ENCODE data around the gene CELF4. TPM values are rescaled to one million over a fixed set of nuclear protein-coding genes. Genes with fewer than 3 reads are reported as not detected.
A peak's percentile ranks its signal among the peaks of the same experiment; 100 is the strongest.

Gene CELF4
- total RNA-seq: 10 to 100 TPM in 5 of 8 experiments, 1 to 10 TPM in 3; 3.0 to 59.9 (median 38.7) TPM

- H3K4me3 ChIP-seq: peak within 1 kb of the TSS; percentile 58 to 96 (median 63)
- in situ Hi-C loops (cut with MboI; ENCODE audit: low pct_unique_long_range_greater_than_20kb in 2 of 9, low sequenced_read_pairs in 9 of 9, unreplicated experiment in 9 of 9): no loop called here
- H3K4me1 ChIP-seq (replicated peaks in 1 of 2): peaks cover 8 to 24% of the 10 kb centered on the region in 2 donors
- ATAC-seq (replicated peaks in 6 of 8): peak; percentile 26 to 56 (median 31)
- 0 to 7% (median 0%) methylated on average over 1 to 29 of the region's 62 CpGs; no CpG with 5 or more reads in 1 of the 10 experiments for WGBS, 10 experiments
- peak within 1 kb of the TSS; percentile 83 to 93 for H3K27ac ChIP-seq
These were observed at the start of gene CELF4 for GRCh38 chr18:37565101-37565976. CELF4 (minus strand) TSS chr18:37565798.

DNA sequence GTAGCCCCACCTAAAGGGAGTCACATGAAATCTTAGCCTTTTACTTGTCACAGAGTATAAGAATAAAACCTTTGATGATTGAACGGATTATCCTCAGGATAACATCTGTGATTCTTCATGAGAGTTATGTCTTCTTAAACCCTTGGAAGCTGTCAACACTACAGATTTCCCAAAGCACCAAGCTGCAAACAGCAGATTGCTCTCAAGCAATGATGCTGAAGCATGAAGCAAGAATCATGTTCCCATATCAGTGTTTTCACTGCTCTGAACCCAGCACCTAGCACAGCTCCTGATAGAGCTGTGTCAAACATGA, 47.6 kb upstream of the CELF4 start:
- Histone ChIP-seq H3K4me1 (replicated peaks in 1 of 2) (no peaks in the 10 kb centered on the region), H3K27ac (no peak overlapping the region), H3K4me3 (no peak overlapping the region)
- WGBS, 10 experiments: 0 to 100% (median 91%) methylated on average over 1 of the region's 1 CpG; no CpG with 5 or more reads in 5 of the 10 experiments
- in situ Hi-C loops (cut with MboI; ENCODE audit: low pct_unique_long_range_greater_than_20kb in 2 of 9, low sequenced_read_pairs in 9 of 9, unreplicated experiment in 9 of 9): no loop called here
- peak in 1 of 8 experiments; percentile 4 for ATAC-seq (replicated peaks in 6 of 8)

GRCh38 chr18:37612524-37613252, 47.1 kb upstream of the CELF4 start:
- Histone ChIP-seq H3K4me1 (replicated peaks in 1 of 2) (no peaks in the 10 kb centered on the region), H3K4me3 (no peak overlapping the region), H3K27ac (no peak overlapping the region)
- in situ Hi-C loops (cut with MboI; ENCODE audit: low pct_unique_long_range_greater_than_20kb in 2 of 9, low sequenced_read_pairs in 9 of 9, unreplicated experiment in 9 of 9): no loop called here
- 4 to 83% (median 53%) methylated on average over 1 to 3 of the region's 5 CpGs; no CpG with 5 or more reads in 4 of the 10 experiments for WGBS, 10 experiments
- ATAC-seq (replicated peaks in 6 of 8): peak in 2 of 8 experiments; percentile 22 to 59

GRCh38 chr18:37611614-37612279, 46.1 kb upstream of the CELF4 start:
- Histone ChIP-seq H3K27ac (no peak overlapping the region), H3K4me1 (replicated peaks in 1 of 2) (no peaks in the 10 kb centered on the region), H3K4me3 (no peak overlapping the region)
- ATAC-seq (replicated peaks in 6 of 8): peak in 7 of 8 experiments; percentile 37 to 94 (median 65)
- in situ Hi-C loops (cut with MboI; ENCODE audit: low pct_unique_long_range_greater_than_20kb in 2 of 9, low sequenced_read_pairs in 9 of 9, unreplicated experiment in 9 of 9): no loop called here
- 5 to 100% (median 80%) methylated on average over 1 to 5 of the region's 5 CpGs; no CpG with 5 or more reads in 1 of the 10 experiments for WGBS, 10 experiments

DNA sequence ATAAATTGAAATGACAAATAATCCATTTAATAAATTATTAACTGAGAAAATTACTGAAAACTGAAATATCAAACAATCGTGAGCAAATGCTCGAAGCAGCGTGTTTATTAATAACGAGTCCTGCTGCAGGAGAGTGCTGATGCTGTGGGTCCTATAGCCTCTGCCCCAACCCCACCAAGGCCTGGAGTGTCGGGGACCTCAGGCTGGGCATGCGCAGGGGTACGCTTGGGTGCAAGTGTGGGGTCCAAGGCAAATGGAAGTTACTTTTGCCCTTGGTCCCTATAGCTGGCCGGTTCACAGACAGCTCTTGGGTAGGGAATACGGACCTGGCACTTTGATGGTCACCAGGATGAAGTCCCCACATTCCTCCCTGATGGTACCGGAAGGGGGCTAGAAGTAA, 43.3 kb upstream of the CELF4 start:
- Histone ChIP-seq H3K4me1 (replicated peaks in 1 of 2) (no peaks in the 10 kb centered on the region), H3K27ac (no peak overlapping the region), H3K4me3 (no peak overlapping the region)
- 44 to 100% (median 90%) methylated on average over 1 to 9 of the region's 10 CpGs; no CpG with 5 or more reads in 1 of the 10 experiments for WGBS, 10 experiments
- ATAC-seq (replicated peaks in 6 of 8): no peak
- in situ Hi-C loops (cut with MboI; ENCODE audit: low pct_unique_long_range_greater_than_20kb in 2 of 9, low sequenced_read_pairs in 9 of 9, unreplicated experiment in 9 of 9): no loop called here

DNA sequence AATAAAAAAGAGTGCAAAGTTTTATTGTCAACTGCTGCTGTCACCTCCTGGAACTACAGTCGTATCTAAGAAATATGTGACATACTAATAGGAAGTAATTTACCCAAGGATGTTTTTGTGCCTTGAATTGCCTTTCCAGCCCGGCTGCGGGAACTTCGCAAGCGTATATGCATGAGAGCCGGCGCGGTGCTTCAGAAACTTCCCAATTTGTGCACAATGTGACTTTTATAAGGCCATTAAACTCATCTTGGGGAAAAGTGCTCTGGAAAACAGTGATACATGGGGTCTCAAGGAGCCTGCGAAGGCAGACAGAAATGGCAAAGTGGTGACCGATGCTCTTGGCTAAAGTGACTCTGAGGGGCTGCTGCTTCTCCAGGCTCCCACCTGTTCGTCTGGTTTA, 41.7 kb upstream of the CELF4 start:
- ATAC-seq (replicated peaks in 6 of 8): no peak
- in situ Hi-C loops (cut with MboI; ENCODE audit: low pct_unique_long_range_greater_than_20kb in 2 of 9, low sequenced_read_pairs in 9 of 9, unreplicated experiment in 9 of 9): no loop called here
- Histone ChIP-seq H3K27ac (no peak overlapping the region), H3K4me3 (no peak overlapping the region), H3K4me1 (replicated peaks in 1 of 2) (no peaks in the 10 kb centered on the region)
- 0 to 100% (median 87%) methylated on average over 1 to 10 of the region's 11 CpGs for WGBS, 10 experiments

- 20 to 100% (median 88%) methylated on average over 1 to 4 of the region's 4 CpGs; no CpG with 5 or more reads in 3 of the 10 experiments for WGBS, 10 experiments
- Histone ChIP-seq H3K4me3 (no peak overlapping the region), H3K27ac (no peak overlapping the region), H3K4me1 (replicated peaks in 1 of 2) (no peaks in the 10 kb centered on the region)
- ATAC-seq (replicated peaks in 6 of 8): peak in 2 of 8 experiments; percentile 64 to 67
- in situ Hi-C loops (cut with MboI; ENCODE audit: low pct_unique_long_range_greater_than_20kb in 2 of 9, low sequenced_read_pairs in 9 of 9, unreplicated experiment in 9 of 9): no loop called here
These were observed 38.4 kb upstream of the CELF4 start for GRCh38 chr18:37604032-37604431.

DNA sequence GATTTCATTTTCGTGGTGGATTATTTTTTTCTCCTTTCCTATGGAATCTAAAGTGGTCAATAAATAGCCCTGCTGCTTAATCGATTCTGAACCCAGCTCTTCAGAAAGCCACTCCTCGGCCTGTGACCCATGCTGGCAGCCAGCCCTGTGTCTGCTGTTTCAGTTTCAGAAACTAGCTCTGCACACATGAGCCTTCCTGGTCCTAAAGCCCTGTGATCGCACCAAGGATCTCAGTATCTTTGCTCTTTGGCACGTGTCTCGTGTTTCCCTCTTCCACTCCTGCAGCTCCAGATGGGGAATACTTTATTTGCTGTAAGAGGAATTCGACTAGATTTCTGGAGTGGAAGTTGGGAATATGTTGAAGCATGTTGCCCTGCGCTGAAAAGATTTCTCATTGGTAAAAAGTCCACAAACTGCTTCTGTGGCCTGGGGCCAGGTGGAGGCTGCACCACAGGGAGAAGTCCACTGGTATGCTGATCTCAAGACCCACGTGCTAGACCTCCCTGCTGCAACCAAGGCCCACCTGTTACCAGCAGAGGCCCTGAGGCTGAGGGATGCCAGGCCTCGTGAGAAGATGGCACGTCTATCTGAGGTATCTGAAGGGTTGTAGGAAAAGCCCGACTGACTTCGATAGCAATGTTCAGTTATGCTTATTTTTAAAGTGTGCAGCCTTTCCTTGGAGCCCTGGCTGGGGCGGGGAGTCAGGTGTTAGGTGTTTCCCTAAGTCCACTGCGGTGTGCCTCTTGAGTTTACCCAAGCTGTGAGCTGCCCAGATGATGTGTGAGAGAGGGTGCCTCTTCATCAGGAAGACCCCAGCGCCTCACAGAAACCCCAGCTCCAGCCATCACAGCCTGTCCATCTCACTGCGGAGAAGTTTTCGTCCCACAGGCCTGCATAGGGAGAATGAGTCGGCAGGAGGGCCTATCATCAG, 33.6 kb upstream of the CELF4 start:
- ATAC-seq (replicated peaks in 6 of 8): peak in 3 of 8 experiments; percentile 71 to 81 (median 81)
- H3K27ac ChIP-seq: no peak overlapping the region
- WGBS, 10 experiments: 18 to 86% (median 67%) methylated on average over 3 to 11 of the region's 19 CpGs; no CpG with 5 or more reads in 1 of the 10 experiments
- H3K4me1 ChIP-seq (replicated peaks in 1 of 2): peaks cover 0 to 4% of the 10 kb centered on the region in 2 donors
- in situ Hi-C loops (cut with MboI; ENCODE audit: low pct_unique_long_range_greater_than_20kb in 2 of 9, low sequenced_read_pairs in 9 of 9, unreplicated experiment in 9 of 9): no loop called here
- no peak overlapping the region for H3K4me3 ChIP-seq

- Histone ChIP-seq H3K27ac (no peak overlapping the region), H3K4me1 (replicated peaks in 1 of 2) (peaks cover 0 to 4% of the 10 kb centered on the region in 2 donors), H3K4me3 (no peak overlapping the region)
- in situ Hi-C loops (cut with MboI; ENCODE audit: low pct_unique_long_range_greater_than_20kb in 2 of 9, low sequenced_read_pairs in 9 of 9, unreplicated experiment in 9 of 9): no loop called here
- WGBS, 10 experiments: 0 to 100% (median 53%) methylated on average over 1 to 5 of the region's 5 CpGs; no CpG with 5 or more reads in 2 of the 10 experiments
- ATAC-seq (replicated peaks in 6 of 8): peak in 4 of 8 experiments; percentile 54 to 90 (median 62)
These were observed 32.8 kb upstream of the CELF4 start for GRCh38 chr18:37598396-37598795.

- H3K27ac ChIP-seq: no peak overlapping the region
- WGBS, 10 experiments: no CpG with 5 or more reads among the region's 1 CpG
- no peak for ATAC-seq (replicated peaks in 6 of 8)
- H3K4me3 ChIP-seq: no peak overlapping the region
- in situ Hi-C loops (cut with MboI; ENCODE audit: low pct_unique_long_range_greater_than_20kb in 2 of 9, low sequenced_read_pairs in 9 of 9, unreplicated experiment in 9 of 9): no loop called here
- no peaks in the 10 kb centered on the region for H3K4me1 ChIP-seq (replicated peaks in 1 of 2)
These were observed 24.7 kb upstream of the CELF4 start for GRCh38 chr18:37590346-37590745.

GRCh38 chr18:37588289-37588688, 22.7 kb upstream of the CELF4 start:
- WGBS, 10 experiments: 17 to 100% (median 71%) methylated on average over 1 to 2 of the region's 2 CpGs; no CpG with 5 or more reads in 3 of the 10 experiments
- peak in 1 of 8 experiments; percentile 13 for ATAC-seq (replicated peaks in 6 of 8)
- H3K27ac ChIP-seq: no peak overlapping the region
- in situ Hi-C loops (cut with MboI; ENCODE audit: low pct_unique_long_range_greater_than_20kb in 2 of 9, low sequenced_read_pairs in 9 of 9, unreplicated experiment in 9 of 9): no loop called here
- H3K4me1 ChIP-seq (replicated peaks in 1 of 2): no peaks in the 10 kb centered on the region
- H3K4me3 ChIP-seq: no peak overlapping the region

- peak in 1 of 8 experiments; percentile 33 for ATAC-seq (replicated peaks in 6 of 8)
- Histone ChIP-seq H3K4me3 (no peak overlapping the region), H3K4me1 (replicated peaks in 1 of 2) (no peaks in the 10 kb centered on the region), H3K27ac (no peak overlapping the region)
- WGBS, 10 experiments: 67 to 100% (median 84%) methylated on average over 2 to 5 of the region's 8 CpGs; no CpG with 5 or more reads in 2 of the 10 experiments
- in situ Hi-C loops (cut with MboI; ENCODE audit: low pct_unique_long_range_greater_than_20kb in 2 of 9, low sequenced_read_pairs in 9 of 9, unreplicated experiment in 9 of 9): no loop called here
These were observed 21.1 kb upstream of the CELF4 start for GRCh38 chr18:37586656-37587225.
